ENCODE results near the gene NPFF.

Gene NPFF

GRCh38 chr12:53513712-53514410 lies 6.6 kb upstream of the NPFF start:
- no peak for DNase-seq

- no peak for DNase-seq
Observed at GRCh38 chr12:53510181-53510812, 3.0 kb upstream of the NPFF start.

- DNase-seq = peak; percentile 77
Observed at GRCh38 chr12:53508534-53509170, 1.4 kb upstream of the NPFF start.

GRCh38 chr12:53507603-53507885 lies 260 bp upstream of the NPFF start:
- no peak for DNase-seq

- DNase-seq = no peak
Observed at GRCh38 chr12:53506450-53506785, 866 bp downstream of the NPFF start.

GRCh38 chr12:53505555-53506449 lies 1.5 kb downstream of the NPFF start:
- no peak for DNase-seq

GRCh38 chr12:53505086-53505485 lies 2.2 kb downstream of the NPFF start:
- no peak for DNase-seq

- DNase-seq = no peak
Observed at GRCh38 chr12:53504004-53504920, 3.0 kb downstream of the NPFF start.

- DNase-seq = no peak
Observed at GRCh38 chr12:53502983-53503728, 4.1 kb downstream of the NPFF start.

GRCh38 chr12:53502331-53502730 lies 5.0 kb downstream of the NPFF start:
- DNase-seq = no peak

GRCh38 chr12:53501615-53502181 lies 5.6 kb downstream of the NPFF start:
- no peak for DNase-seq

- DNase-seq = peak; percentile 96
Observed at GRCh38 chr12:53500776-53501614, 6.3 kb downstream of the NPFF start, which contains the start of gene TARBP2. Gene TARBP2 (plus strand): TSS chr12:53501283. CDS start chr12:53501409, 126 bp downstream.

GRCh38 chr12:53500142-53500775 lies 7.0 kb downstream of the NPFF start:
- DNase-seq = no peak

- peak; percentile 50 for DNase-seq
Observed at GRCh38 chr12:53499266-53500141, 7.8 kb downstream of the NPFF start, which contains the start of gene MAP3K12. Gene MAP3K12 (minus strand): TSS chr12:53499458. CDS start chr12:53487391, 12,067 bp downstream.

GRCh38 chr12:53498235-53498630 lies 9.1 kb downstream of the NPFF start:
- no peak for DNase-seq

GRCh38 chr12:53497461-53497860 lies 9.8 kb downstream of the NPFF start:
- DNase-seq = no peak

GRCh38 chr12:53496752-53497032 lies 10.6 kb downstream of the NPFF start:
- DNase-seq = no peak

GRCh38 chr12:53495903-53496751 lies 11.2 kb downstream of the NPFF start:
- DNase-seq = no peak

Measured in T-helper 9 cell (primary cell).